Measurements from ENCODE around the gene PLA2G4D.

GRCh38 chr15:42092398-42093318 is 1.7 kb downstream of the PLA2G4D start:
- TF ChIP-seq CTCF (conservative IDR thresholded peaks at IDR 0.05; ENCODE audit: low read depth in 2 of 2) (no peak), EZH2 (IDR thresholded peaks at IDR 0.05; ENCODE audit: low read depth, unreplicated experiment) (no peak), POLR2AphosphoS5 (IDR thresholded peaks at IDR 0.05; ENCODE audit: low read depth) (no peak), STAT1 (IDR thresholded peaks at IDR 0.05; ENCODE audit: unreplicated experiment) (no peak), EZH2phosphoT487 (IDR thresholded peaks at IDR 0.05; ENCODE audit: unreplicated experiment) (no peak), NANOG (IDR thresholded peaks at IDR 0.05; ENCODE audit: borderline replicate concordance) (no peak), JUNB (IDR thresholded peaks at IDR 0.05; ENCODE audit: unreplicated experiment) (no peak), REST (IDR thresholded peaks at IDR 0.05; ENCODE audit: unreplicated experiment) (no peak), ETS1 (IDR thresholded peaks at IDR 0.05) (no peak), CREB1 (CRISPR knock-in tag; IDR thresholded peaks at IDR 0.05; ENCODE audit: low read depth) (no peak), ZNF114 (CRISPR knock-in tag; IDR thresholded peaks at IDR 0.05) (no peak), ZNF462 (CRISPR knock-in tag; IDR thresholded peaks at IDR 0.05) (no peak), ZNF331 (CRISPR knock-in tag; IDR thresholded peaks at IDR 0.05; ENCODE audit: low read depth) (no peak)
